Stimulated activated CD8-positive, alpha-beta memory T cell treated with anti-CD3 and anti-CD28 coated beads, Interleukin-7, amount 100 ng/mL, for 1 hour (primary cell): ENCODE data around the gene SMIM7.
"Not testable (repeated sequence)": the region's sequence is repeated elsewhere in the genome, so short reads cannot be mapped to it uniquely, and the experiment has no call there.

Experiments
- DNase-seq, 2 donors: peaks; one replicate each; pipeline ENCODE4 v3.0.0-alpha.2; 2020; ENCODE audit warnings: low read depth in 2 of 2

The SMIM7 gene

DNA sequence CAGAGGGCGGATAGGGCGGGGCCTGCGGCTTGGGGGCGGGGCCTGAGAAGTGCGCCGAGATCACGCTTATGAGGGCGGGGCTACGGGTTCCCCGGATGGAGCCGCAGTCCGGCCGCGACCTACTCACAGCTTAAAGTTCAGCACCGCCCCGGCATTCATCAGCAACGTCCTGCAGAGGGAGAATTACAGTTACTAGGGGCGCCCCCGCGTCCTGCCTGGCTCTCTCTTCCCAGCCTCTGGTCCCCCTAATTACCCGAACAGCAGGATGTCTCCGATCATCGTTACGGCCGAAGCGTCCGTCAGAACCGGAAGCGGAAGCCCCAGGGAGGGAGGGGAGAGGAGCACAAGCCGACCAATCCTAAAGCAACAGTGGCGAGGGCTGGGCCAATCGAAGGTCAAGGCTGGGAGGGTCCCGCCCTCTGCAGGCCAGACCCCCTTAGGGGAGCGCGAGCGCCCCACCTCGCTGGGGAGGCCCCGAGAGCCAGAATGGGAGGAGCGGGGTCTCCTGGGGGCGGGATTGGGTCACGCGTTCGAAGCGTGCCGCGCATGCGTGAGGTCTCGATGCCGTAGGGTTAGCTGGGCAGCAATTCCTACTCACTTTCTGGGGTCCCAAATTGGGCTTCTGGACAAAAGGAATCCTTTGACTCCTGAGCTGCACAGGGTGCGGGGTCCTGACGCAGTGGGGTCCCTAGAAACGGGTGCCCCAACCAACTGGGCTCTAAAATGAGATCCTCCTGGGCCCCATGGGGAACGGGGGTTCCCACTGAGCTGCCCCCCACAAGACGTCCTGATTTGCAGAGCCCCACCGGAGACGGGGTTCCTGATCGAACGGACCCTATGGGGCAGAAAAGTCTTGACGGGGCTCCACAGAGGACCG lies at the start of gene SMIM7:
Gene SMIM7, minus strand, starts transcription at position 313 of the 877 bp plus-strand sequence. Its CDS starts 34 bp downstream, at position 279.
- peak; percentile 95 to 97 for DNase-seq

DNA sequence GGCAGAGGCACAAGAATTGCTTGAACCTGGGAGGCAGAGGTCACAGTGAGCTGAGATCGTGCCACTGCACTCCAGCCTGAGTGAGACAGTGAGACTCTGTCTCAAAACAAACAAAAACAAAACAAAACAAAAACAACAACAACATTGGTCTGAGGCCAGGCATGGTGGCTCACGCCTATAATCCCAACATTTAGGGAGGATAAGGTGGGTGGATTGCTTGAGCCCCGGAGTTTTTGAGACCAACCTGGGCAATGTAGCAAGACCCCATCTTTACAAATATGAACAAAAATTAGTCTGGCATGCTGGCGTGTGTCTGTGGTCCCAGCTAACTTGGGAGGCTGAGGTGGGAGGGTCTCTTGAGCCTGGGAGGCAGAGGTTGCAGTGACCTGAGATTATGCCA lies 43.7 kb upstream of the SMIM7 start:
- no peak for DNase-seq

DNA sequence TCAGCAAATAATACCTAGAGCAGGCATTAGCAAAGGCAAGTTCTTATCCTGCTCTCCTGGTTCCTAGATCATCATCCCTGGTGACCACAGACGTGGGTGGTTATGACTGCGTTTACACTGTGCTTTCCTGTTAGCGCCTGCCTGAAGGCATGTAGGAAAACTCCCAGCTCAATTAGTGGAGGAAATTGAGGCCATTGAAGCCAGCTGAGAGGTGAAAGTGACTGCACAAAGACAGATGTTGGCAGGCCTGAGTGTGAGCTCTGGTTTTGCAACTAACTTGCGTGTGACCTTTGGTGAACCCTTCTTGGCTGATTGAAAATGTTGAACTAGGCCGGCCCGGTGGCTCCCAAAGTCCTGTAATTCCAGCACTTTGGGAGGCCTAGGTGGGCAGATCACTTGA lies 42.2 kb upstream of the SMIM7 start:
- DNase-seq: no peak

DNA sequence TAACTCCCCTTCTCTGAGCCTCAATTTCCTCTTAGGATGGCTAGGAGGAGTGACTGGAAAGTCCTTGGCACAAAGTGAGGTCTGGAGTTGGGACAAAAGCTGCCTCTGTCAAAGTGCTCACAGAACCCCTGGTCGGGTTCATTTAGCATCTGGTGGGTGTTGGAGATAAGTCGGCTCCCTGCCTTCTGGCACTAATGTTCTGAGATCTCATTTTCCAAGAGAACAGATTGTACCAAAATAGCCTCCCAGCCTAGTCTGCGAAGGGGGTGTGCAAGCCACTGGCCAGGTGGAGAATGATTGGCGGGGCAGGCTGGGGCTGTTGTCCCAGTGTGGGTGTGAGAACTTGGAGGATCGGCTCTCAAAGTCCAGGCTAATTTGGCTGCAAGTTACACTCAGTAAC lies 39.0 kb upstream of the SMIM7 start:
- DNase-seq: no peak

DNA sequence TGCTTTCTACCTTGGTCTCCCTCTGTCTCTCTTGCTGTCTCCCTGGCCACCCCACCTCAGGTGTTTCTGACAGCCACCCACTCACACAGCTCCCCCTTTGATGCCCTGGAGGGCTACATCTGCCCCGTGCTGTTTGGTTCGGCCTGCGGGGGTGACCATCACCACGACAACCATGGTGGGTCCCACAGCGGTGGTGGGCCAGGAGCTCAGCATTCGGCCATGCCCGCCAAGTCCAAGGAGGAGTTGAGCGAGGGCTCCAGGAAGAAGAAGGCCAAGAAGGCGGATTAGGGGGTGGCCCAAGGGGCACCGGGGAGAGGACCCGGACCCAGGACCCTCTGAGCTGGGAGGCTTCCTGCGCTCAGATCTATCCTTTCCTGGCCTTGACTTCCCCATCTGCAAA lies 28.1 kb upstream of the SMIM7 start:
- DNase-seq: no peak

DNA sequence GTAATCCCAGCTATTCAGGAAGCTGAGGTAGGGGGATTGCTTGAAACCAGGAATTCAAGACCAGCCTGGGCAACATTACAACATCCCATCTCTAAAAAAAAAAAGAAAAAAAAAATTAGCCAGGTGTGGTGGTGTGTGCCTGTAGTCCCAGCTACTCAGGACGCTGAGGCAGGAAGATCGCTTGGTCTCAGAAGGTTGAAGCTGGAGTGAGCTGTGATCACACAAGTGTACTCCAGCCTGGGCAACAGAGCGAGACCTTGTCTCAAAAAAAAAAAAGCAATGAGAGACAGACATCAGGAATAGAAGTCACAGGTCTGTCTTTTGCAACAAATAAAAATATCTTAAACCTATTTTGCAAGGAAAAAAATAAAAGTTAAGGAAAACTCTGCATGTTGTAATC lies 24.3 kb upstream of the SMIM7 start:
- DNase-seq: no peak

DNA sequence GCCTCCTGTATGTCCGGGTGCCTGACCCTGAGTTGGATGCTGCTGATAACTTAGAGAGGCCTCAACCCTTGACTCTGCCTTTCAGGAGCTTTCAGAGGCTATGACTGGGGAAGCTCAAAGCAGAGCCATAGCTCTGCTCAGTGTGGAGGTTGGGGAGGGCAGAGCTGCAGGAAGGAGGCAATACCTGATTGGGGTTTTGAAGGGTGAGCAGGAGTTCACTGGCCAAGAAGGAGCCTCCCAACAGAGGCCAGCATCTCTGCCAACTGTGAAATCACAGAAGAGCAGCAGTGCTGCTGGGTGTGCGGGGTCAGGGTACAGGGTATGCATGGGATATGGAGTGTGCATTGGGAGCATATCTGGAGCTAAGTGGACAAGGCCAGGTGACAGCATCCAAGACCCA lies 22.6 kb upstream of the SMIM7 start:
- no peak for DNase-seq

DNA sequence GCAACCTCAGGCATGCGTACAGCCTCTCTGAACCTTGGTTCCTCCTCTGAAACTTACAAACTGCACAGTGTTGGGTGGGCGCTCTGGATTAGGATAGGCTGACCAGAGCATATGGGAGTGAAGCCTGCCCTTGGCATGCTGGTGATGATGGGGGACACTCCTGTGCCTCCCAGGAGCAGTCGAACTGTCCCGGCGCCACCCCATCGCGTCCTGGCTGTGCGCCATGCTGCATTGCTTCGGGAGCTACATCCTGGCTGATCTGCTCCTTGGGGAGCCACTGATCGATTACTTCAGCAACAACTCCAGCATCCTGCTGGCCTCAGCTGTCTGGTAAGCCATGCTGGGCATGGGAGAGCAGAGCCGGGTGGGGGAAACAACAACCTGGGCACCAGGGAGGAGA lies 19.9 kb upstream of the SMIM7 start:
- no peak for DNase-seq

DNA sequence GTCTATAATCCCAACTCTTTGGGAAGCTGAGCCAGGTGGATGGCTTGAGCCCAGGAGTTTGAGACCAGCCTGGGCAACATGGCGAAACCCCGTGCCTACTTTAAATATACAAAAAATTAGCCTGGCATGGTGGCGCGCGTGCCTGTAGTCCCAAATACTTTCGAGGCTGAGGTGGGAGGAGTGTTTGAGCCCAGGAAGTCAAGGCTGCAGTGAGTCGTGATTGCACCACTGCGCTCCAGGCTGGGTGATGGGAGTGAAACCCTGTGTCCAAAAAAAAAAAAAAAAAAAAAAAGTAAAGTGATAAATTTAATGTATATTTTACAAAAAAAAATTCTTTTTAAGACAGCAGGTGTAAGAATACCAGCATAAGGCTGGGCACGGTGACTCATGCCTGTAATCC lies 18.6 kb upstream of the SMIM7 start:
- DNase-seq: no peak

DNA sequence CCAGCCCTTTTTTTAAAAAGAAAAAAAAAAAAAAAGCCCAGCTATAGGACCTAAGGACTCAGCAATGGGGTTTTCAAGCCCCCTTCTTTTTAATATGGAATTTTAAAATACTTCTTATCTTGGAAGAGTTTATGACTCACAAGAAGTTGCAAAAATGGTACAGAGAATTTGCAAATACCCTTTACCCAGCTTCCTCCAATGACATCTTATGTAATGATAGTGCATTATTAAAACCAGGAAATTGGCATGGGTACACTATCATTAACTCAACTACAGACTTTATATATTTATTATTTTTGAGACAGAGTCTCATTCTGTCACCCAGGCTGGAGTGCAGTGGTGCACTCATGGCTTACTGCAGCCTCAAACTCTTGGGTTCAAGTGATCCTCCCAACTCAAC lies 17.1 kb upstream of the SMIM7 start:
- no peak for DNase-seq

DNA sequence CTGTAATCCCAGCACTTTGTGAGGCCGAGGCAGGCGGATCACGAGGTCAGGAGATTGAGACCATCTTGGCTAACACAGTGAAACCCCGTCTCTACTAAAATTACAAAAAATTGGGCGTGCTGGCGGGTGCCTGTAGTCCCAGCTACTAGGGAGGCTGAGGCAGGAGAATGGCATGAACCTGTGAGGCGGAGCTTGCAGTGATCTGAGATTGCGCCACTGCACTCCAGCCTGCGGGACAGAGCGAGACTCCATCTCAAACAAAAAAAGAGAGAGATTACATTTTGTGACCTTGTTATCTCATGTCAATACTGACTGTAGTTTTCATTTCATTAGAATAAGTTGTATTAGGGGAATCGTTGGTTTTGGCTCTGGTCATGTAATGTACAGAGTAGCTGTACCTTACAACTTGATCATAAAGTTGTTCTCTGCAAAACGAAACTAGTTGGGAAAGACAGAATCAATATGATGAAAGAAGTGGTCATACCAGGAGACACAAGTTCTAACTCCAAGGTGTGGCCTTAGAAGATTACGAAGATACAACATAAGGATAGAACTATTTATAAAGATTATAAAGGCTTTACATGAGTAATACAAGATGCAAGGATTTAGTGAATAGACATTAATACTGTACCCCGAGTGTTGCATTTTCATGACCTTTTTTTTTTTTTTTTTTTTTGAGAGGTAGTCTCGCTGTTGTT lies 16.3 kb upstream of the SMIM7 start:
- no peak for DNase-seq

DNA sequence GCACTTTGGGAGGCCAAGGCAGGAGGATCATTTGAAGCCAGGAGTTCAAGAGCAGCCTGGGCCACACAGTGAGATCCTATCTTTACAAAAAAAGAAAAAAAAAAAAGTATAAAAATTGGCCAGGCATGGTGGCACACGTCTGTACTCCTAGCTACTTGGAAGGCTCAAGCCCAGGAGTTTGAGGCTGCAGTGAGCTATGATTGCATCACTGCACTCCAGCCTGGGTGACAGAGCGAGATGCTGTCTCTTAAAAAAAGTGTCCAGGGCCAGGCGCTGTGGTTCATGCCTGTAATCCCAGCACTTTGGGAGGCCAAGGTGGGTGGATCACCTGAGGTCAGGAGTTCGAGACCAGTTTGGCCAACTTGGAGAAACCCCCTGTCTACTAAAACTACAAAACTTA lies 13.9 kb upstream of the SMIM7 start:
- DNase-seq: not testable (repeated sequence)

DNA sequence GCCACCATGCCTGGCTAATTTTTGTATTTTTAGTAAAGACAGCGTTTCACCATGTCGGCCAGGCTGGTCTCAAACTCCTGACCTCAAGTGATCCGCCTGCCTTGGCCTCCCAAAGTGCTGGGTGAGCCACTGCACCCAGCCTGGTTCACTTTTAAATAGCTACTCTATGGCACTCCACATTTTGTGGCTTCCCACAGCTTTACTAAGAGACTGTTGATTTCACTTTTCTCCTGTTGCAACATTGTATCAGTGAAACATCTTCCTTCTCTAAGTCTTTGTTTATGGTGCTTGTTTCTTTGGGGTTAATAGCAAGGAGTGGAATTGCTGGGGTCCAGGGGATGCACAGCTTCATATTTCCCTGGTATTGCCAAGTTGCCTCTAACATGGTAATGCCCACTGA lies 13.3 kb upstream of the SMIM7 start:
- no peak for DNase-seq

DNA sequence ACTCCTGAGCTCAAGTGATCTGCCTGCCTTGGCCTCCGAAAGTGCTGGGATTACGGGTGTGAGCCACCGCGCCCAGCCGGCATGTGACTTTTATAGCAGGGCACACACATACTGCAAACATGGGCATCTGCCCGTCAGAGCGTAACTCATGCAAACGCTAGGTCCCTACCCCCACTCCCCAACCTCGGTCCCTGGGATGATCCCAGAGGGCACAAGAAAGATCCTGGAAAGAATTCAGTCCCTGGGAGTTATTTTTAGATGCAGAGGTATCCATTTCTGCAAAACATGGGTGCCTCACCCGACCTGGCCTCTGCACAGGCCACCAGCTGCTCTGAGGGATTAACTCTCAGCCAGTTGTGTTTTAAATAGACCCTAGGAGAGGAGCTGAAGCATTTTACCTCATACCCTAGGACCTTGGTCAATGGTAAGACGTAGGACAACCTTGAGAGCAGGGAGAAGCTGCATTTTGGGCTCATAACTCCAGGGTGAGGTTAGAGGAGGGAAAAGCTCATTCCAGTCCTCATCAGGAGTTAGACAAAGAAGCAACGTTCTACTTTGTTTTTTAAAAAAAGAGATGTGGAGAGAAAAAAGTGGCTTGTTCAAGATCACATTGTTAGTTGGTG lies 11.8 kb upstream of the SMIM7 start:
- no peak for DNase-seq

DNA sequence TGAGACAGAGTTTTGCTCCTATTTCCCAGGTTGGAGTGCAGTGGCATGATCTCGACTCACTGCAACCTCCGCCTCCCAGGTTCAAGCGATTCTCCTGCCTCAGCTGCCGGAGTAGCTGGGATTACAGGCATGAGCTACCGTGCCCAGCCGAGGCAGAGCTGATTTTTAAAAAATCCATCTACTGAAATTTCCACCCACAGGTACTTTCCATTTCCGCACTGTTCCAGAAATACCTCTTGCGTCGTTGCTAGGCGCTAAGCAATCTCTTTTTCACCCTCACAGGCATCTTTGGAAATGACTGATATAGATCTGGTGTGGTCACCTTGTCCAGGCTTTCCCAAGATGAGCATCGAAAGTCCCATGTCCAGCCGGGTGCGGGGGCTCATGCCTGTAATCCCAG lies 10.3 kb upstream of the SMIM7 start:
- DNase-seq: no peak

DNA sequence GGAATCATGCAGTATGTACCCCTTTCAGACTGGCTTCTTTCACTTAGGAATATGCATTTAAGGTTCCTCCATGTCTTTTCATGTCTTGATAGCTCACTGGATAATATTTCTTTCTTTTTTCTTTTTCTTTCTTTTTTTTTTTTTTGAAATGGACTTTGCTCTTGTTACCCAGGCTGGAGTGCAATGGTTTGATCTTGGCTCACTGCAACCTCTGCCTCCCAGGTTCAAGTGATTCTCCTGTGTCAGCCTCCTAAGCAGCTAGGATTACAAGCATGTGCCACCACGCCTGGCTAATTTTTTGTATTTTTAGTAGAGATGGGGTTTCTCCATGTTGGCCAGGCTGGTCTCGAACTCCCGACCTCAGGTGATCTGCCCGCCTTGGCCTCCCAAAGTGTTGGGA lies 8.8 kb upstream of the SMIM7 start:
- not testable (repeated sequence) for DNase-seq

DNA sequence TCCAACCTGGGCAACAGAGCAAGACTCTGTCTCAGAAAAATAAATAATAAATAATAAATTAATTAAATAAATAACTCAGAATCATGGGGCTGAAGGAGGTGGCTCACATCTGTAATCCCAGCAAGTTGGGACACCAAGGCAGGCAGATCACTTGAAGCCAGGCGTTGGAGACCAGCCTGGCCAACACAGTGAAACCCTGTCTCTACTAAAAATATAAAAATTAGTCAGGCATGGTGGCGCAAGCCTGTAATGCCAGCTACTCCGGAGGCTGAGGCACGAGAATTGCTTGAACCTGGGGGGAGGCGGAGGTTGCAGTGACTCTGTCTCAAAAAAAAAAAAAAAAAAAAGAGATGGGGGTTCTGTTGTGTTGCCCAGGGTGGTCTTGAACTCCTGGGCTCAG lies 8.2 kb upstream of the SMIM7 start:
- no peak for DNase-seq

DNA sequence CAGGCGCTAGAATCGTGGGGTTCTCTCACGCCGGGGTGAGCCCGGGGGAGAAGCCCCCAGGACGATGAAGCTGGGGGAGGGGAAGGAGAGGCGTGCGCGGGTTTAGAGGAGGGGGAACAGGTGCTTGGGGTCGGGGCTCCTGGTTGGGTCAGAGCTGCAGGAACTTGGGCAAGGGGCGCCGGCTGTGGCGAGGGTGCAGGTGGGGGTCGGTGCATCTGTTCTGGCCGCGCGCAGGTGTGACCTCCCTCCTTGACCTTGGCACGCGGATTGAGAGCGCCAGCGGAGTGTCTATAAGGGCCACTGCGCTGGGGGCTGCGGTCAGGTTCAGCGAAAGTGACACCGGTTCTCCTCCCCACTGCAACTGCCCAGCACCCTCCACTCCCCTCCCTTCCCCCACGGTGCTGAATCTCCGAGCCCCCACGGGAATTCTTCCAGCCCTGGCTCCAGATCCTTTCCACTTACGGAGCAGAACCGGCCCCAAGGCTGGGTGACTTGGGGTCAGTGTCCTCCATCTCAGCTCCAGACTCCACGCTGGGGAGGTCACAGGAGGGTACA lies 1.6 kb upstream of the SMIM7 start:
- DNase-seq: no peak

DNA sequence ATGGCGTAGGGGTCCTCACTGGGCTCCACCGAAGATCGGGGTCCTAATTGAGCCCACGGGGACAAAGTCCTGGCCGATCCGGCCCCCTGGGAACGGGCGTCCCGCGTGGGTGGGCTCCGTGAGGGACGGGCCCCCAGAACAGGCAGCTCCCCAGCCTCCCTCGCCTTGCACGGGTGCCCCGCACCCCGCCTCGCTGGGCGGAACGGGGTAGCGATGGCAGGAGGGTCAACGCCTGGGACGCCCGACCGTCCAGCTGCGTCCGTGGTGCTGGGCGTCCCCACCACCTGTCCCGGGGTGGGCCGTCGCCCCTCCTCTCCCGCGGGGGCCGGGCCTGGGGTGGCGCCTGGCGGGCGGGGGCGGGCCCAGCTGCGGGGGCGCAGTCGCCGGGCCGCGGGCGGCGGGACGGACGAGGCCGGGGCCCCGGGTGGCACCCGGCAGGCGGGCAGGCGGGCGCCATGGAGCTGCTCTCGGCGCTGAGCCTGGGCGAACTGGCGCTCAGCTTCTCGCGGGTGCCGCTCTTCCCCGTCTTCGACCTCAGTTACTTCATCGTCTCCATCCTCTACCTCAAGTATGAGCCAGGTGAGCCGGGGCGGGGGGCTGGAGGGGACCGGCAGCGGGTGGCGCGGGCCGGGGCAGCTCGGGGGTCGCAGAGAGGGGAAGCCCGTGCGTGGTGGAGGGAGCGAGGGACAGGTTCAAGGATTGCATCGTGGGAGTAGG lies 977 bp upstream of the SMIM7 start, which contains the start of gene TMEM38A:
Gene TMEM38A, plus strand, starts transcription at position 377 of the 717 bp plus-strand sequence. Its CDS starts 79 bp downstream, at position 456.
- no peak for DNase-seq

DNA sequence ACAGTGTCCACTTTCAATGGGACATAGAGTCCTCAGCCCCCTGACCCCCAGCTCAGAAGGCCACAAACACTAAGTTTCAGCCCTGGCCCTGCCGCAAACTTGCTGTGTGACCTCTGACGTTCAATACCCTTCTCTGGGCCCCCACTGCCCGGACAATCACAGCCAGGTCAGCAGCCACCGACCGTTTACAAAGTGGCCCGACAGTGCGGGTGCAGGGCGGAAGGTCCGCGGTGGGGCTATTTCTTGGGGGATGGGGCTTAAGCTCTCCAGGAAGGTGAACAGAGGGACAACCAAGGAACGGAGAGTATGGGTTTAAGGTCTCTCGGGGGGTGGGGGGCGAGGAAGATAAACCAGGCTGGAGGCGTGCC lies 496 bp downstream of the SMIM7 start:
- no peak for DNase-seq

DNA sequence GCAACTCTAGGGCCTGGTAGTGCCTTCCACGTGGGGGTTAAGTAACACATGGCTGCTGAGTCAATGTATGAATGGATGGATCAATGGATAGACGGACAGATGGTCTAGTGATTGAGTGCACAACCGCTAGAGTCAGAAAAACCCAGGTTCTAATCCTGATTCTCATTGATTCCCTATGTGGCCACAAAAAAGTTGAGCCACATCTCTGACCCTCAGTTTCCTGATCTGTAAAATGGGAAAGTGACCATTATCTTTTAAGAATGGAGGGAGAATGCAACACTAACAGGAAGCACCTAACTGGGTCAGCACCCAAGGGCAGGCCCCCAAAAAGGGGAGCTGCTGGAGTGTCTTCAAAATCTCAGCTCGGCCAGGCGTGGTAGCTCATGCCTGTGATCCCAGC lies 2.6 kb downstream of the SMIM7 start:
- DNase-seq: no peak

DNA sequence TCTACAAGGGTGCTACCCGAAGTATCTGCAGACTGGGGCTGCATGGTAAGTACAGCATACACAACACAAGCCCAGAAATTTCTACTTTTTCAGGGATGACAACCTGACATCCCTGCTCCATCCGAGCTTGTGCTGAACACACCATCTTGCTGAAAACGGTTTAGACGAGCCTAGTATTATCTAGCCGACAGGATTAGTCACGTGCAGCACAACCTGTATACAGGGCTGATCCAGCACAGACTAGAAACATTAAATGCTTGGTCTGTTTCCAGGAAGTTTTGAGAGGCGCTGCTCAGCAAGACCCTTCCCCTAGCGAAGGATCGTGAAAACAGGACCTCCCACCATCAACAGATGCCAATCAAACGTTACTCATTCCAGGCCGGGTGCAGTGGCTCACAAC lies 4.2 kb downstream of the SMIM7 start:
- DNase-seq: no peak
